HK-2 (cell line): ENCODE measurements around the gene CHRNA4.

Experiments
- DNase-seq: peaks from one replicate; pipeline ENCODE4 v3.0.0-alpha.2; 2018; ENCODE audit not compliant: unreplicated experiment

CHRNA4 gene

DNA sequence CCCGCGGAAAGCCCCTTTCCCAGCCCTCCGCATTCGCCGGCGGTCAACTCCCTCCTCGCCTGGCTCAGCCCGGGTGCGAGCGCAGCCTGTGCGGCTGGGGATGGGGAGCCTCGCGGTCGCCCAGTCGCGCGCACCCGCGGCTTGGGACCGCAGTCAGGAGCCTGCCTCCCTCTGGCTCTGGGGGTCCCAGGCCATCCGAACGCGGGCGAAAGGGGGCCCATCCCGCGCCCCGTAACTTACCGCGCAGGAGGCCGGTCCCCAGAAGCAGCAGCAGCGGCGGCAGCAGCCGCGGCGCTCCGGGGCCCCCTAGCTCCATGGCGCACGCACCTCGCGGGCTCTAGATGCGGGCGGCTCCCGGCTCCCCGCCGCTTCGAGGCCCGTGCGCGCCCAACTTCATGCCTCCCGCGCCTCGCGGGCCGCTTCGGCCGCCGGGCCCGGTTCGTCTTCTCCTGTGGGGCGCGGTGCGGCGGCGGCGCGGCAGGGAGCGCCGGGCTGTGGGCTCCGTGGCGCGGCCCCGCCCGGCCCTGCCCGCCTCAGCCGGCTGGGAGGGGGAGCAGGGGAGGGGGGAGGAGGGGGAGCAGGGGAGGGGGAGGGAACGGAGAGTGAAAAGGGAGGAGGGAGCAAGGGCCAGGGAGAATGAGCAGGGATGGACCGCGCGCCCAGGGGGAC lies at the start of gene CHRNA4:
CHRNA4 (minus strand) TSS at position 500 of the 669 bp plus-strand sequence; CDS start at position 316, 184 bp downstream.
- no peak for DNase-seq

DNA sequence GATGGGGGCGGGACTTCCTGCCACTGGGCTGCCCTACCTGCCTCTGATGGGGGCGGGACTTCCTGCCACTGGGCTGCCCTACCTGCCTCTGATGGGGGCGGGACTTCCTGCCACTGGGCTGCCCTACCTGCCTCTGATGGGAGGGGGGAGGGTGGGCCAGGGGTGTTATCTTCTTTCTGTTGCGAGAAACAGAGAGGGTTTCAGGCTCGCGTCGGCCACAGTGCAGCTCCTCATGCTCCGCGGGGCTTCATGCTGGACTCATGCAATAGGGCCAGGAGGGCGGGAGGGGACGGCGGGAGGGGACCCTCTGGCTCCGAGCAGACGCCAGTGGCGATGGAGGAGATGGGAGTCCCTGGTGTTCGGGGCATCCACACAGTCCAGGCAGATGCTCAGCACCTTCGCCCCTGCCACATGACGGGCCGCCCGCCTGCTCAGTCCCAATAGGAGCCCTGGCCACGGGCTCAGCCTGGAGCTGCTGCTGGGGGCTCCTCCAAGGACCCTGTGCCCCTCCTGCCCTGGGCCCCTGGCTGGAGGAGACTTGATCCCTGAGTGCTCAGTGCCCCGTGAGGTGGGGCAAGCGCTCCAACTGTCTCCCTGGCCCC lies 48.8 kb upstream of the CHRNA4 start:
- no peak for DNase-seq

- no peak for DNase-seq
Observed at GRCh38 chr20:63409066-63409833, 48.1 kb upstream of the CHRNA4 start.

GRCh38 chr20:63408684-63409046 lies 47.5 kb upstream of the CHRNA4 start:
- no peak for DNase-seq

DNA sequence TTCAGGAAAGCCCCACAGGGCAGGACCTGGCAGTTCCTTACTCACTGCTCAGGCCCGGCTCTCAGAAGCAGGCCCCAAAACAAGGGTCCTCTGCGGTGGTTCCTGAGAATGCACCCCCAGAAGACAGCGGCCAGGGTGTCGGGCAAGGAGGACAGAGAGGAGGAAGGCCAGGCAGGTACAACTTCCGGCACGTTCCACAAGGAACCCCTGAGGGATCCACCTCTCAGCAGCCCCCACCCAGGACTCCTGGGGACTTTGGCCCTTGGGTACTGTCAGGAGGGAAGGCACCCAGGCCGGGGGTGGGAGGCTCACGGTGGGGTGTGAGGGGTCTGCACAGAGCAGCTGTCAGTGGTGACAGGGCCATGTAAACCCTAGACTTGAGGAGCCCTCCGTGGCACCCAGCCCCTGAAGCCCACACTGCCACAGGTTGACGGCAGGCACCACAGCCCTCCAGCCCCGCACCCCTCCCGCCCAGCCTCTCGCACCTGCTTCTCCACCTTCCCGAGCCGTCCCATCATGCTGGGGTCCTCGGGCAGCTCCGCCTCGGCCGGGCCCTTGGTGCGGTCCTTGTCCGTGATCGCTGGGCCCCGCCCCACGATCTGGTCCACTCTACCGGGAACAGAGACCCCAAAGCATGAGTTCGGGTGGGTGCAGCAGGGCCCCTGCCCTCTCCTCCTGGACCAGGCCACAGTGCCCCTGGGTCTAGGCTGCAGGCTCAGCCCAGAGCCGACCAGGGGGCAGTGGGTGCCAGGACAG lies 47.0 kb upstream of the CHRNA4 start:
- no peak for DNase-seq

DNA sequence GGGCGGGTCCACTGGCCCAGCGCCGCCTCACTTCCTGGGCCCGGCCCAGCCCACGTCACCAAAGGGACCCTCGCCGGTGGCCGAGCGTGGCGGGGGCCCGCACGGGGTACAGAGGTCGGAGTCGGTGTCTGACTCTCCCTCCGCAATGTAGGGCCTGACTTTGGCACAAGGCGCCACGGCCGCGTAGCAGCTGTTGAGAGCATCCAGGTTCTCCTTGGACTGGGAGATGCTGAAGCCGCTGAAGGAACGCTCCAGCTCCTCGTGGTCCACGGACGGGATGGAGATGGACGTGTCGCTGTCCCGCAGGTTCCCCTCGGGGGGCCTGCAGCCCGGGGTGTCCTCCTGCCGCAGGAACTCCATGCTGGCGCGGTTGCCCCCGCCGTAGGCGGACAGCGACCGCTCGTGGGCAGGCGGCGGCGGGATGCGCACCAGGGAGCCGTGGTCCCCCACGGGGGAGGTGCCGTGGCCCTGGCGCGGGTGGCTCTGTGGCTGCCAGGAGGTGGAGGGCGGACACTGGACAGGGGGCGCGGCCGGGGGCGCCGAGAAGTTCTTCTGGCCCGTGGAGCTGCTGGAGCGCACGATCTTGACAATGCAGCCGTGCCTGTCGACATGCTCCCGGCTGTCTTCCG lies 45.6 kb upstream of the CHRNA4 start:
- no peak for DNase-seq

DNA sequence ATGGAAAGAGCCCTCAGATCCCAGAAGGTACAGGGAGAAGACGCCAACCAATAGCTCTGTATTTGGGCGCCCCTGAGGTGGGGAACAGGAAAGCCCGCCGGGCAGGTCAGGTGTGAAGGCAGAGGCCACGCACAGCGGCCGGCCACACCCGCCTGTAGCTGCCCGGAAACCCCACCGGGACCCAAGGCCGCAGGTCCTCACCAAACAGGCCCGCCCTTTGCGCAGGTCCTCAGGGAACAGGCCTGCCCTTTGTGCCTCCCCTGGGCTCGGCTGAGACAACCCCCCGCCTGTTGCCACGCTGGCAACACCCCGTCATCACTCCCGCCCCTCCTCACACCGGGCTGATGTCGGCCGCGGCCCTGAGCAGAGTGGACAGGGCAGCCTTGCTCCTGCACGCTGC lies 44.9 kb upstream of the CHRNA4 start:
- no peak for DNase-seq

- no peak for DNase-seq
Observed at GRCh38 chr20:63405102-63405730, 44.1 kb upstream of the CHRNA4 start.

GRCh38 chr20:63404129-63405085 lies 43.3 kb upstream of the CHRNA4 start:
- no peak for DNase-seq

DNA sequence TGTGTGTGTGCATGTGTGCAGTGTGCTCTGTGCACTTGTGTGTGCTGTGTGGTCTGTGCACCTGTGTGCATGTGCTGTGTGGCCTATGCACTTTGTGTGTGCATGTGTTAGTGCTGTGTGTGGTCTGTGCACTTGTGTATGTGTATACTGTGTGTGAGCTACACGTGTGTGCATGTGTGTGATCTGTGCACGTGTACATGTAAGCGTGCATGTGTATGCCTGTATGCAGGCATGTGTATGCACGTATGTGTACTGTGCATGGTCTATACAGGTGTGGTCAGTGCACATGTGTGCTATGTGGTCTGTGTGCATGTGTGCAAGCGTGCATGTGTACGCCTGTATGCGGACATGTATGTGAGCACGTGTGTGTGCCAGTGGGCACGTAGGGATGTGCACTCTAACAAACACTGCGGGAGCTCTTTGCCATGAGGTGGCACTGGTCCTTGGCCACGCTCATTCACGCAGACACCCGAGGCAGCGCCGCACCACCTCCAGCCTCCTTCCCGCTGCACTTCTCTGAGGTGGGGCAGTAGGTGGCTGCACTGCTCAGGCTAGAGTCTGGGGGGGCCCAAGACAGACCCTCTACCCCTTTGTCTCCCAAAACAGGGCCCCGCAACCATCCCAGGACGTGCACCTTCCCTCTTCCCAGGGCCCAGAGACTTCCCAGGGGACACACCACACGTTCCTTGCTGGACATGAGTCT lies 42.4 kb upstream of the CHRNA4 start:
- DNase-seq: no peak

DNA sequence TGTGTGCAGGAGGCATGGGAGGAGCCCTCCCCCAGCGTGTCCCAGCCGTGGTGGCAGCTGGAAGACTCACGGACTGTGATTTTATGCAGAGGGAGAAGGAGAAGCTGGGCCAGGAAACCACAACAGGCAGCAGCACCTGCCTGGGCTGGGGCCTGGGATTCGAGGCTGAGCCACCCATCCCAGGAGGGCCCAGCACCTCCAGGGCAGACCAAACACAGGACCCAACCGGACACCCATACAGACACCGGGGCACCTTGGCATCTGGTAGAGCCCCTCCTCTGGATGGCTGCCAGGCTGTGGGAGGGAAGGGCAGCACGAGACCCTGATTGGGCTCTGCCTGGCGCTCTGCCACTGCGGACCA lies 41.7 kb upstream of the CHRNA4 start:
- no peak for DNase-seq

- DNase-seq: no peak
Observed at GRCh38 chr20:63402181-63402859, 41.2 kb upstream of the CHRNA4 start.

DNA sequence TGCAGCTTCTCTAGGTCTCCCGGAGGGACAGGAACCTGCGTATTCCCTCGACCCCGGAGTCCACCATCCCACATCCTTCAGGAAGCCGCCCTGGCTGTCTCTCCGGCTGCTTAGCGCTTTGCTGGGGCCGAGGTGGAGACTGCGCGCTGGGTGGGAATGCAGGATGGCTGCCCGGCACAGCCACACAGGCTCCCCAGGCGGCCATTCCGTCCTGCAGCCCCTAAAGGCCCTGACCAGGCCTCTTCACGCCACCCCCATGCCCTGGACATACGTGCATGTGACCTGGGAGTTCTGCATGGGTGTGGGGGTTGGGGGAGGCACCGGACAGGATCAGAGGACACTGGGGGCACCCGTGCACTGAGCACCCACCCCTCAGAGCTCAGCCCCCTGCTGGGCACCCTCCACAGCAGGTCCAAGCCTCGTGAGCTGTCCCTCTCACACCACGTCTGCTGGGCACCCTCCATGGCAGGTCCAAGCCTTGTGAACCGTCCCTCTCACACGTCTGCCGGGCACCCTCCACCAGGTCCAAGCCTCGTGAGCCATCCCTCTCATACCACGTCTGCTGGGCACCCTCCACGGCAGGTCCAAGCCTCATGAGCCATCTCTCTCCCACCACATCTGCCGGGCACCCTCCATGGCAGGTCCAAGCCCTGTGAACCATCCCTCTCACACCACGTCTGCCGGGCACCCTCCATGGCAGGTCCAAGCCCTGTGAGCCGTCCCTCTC lies 40.4 kb upstream of the CHRNA4 start:
- DNase-seq: no peak

DNA sequence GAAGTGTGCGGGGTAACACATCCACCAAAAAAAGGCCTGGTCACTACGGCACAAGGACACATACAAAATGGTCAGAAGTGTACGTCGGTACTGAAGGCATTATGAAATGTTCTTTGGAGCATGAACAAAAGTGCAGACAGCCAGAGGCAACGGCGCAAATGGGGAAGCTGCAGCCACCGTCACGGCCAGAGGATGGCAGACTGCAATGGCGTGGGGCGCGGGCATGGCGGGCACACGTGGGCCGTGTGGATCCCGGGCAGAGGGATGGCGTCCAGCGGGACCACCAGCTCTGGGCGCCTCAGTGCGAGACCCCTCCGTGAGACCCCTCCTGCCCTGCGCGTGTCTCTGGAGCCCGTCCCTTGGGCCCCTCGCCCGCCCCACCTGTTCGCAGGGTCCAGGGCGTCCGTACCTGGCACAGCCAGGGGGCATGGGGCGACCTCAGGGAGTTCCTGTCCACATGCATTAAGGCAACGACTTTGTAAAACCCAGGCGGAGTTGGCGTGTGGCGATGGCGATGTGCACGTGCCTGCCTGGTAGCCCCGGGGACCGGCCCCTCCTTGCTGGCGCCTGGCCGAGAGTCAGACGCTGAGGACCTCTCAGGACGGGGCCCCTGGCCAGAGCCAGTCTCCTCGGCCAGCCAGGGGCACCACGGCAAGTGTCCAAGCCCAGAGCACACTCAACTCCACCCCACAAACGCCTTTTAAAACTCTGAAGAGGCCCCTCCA lies 39.5 kb upstream of the CHRNA4 start:
- DNase-seq: no peak

- no peak for DNase-seq
Observed at GRCh38 chr20:63399596-63400375, 38.6 kb upstream of the CHRNA4 start.

GRCh38 chr20:63398744-63399514 lies 37.8 kb upstream of the CHRNA4 start:
- no peak for DNase-seq
